ENCODE measurements around the gene JADE3.
"Not testable (repeated sequence)": the region's sequence is repeated elsewhere in the genome, so short reads cannot be mapped to it uniquely, and the experiment has no call there.

JADE3 gene

GRCh38 chrX:46938589-46938988, 26.4 kb downstream of the JADE3 start:
- DNase-seq, result no peak

GRCh38 chrX:46941341-46941740, 29.1 kb downstream of the JADE3 start:
- DNase-seq, result no peak

- DNase-seq, result no peak
Observed at GRCh38 chrX:46953137-46953527, 40.9 kb downstream of the JADE3 start.

DNA sequence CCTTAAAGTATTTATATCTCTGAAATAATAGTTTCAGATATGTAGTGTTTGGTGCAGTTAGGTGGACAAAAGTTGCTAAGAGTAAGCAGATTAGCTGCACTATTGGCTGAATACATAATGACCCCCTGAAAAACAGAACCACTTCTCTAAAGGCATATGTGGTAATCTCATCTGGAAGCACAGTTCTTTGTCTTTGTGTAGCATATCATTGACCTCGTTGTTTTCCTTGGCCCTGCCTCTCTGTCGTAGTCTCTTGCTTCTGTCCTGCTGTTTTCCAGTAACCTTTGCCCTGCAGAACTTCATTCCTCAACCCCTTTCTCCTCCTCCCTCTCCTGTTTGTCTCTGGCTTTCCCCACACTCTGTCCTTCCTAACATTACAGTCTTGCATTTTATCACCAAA, 41.4 kb downstream of the JADE3 start:
- DNase-seq, result no peak

DNA sequence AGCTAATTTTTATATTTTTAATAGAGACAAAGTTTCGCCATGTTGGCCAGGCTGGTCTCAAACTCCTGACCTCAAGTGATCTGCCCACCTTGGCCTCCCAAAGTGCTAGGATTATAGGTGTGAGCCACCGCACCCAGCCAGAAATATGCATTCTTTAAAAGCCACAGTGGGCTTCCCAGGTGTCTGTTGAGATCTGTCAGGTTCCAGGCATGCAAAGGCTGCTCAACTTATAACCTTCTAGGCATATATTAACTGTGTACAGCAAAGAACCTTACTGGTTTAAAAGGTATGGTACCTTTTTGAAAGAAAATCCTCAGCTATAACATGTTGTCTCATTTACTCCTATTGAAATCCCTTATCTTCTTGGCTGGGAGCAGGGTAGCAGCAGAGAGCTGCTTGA, 42.5 kb downstream of the JADE3 start:
- no peak for DNase-seq

GRCh38 chrX:46956589-46956988, 44.4 kb downstream of the JADE3 start:
- DNase-seq, result not testable (repeated sequence)

- no peak for DNase-seq
Observed at GRCh38 chrX:46957297-46957696, 45.1 kb downstream of the JADE3 start.

GRCh38 chrX:46959101-46959500, 46.9 kb downstream of the JADE3 start:
- DNase-seq, result no peak

DNA sequence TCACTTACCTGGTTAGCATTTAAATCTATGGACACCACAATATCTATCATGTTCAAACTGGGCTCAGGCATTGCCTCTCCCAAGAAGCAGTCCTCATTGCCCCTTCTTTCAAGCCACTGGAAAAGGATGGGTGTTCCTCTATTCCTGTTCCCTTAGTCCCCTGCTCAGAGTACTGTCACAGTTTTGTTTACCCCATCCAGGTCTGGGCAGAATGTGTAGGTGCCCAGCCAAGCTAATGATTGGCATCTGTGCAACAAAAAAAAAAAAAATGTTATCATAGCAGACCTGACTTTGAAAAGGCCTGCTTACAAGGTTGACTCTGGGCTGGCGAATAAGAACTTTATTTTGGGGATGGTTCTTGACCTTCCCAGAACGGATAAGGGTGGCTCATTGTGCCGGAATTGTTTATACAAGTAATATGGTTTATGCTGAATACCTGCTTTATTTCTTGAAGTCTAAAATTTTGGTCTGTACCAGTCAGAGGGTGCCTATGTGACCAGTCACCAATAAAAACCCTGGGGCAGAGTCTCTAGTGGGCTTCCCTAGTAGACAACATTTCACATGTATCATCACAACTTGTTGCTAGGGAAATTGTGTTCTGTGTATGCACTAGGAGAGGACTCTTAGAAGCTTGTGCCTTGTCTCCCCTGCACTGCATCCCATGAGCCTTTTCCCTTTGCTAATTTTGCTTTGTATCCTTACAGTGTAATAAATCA, 47.9 kb downstream of the JADE3 start:
- no peak for DNase-seq

GRCh38 chrX:46961097-46961496, 48.9 kb downstream of the JADE3 start:
- no peak for DNase-seq

GRCh38 chrX:46961574-46962283, 49.5 kb downstream of the JADE3 start:
- DNase-seq, result peak in 1 of 2 experiments; percentile 2

DNA sequence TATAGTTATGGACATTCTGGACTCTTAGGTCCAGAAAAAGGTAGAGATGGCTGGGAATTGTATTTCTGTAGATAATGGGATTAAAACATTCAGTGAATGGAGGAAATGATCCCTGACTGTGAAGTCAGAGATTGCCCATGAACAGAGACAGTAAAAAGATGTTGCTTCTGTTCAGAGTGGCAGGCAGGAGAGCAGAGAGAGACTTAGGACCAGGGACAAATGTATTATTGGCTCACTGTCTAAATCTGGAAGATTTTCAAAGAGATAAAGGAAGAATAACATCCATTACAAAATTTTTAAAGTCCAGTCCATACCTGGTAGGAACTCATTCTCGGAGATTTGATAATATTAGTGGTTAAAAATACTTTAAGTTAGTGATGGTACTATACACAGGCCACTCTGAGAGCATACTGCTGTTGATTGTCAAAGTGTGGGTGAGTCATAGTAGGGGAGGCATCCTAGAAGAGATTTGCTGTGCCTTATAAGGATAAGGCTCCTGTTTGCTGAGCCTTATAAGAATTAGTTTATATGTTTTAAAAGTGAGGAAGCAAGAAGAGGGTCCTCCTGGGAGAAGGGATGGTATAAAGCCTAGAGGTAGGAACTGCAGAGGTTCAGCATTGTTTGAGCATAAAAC, 53.0 kb downstream of the JADE3 start:
- DNase-seq, result no peak

DNA sequence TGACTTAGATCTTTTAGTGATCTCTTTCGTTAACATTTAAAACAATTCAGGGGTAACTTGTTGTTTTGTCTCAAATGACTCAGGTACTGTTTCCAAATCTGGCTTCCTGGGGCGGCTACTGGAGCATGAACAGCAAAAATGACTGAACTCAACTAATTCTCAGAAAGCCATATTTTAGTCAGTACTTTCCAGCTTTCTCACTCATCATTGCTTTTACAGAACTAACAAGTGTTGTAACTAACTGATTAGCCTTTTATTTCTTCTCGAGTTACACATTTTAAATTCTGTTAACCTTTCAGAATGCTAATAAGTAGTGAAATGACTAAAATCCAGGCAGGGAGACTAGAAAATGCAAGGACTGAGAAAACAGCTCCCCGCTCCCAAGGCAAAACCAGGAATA, 55.3 kb downstream of the JADE3 start:
- no peak for DNase-seq

GRCh38 chrX:46977046-46977445, 64.8 kb downstream of the JADE3 start:
- not testable (repeated sequence) for DNase-seq

DNA sequence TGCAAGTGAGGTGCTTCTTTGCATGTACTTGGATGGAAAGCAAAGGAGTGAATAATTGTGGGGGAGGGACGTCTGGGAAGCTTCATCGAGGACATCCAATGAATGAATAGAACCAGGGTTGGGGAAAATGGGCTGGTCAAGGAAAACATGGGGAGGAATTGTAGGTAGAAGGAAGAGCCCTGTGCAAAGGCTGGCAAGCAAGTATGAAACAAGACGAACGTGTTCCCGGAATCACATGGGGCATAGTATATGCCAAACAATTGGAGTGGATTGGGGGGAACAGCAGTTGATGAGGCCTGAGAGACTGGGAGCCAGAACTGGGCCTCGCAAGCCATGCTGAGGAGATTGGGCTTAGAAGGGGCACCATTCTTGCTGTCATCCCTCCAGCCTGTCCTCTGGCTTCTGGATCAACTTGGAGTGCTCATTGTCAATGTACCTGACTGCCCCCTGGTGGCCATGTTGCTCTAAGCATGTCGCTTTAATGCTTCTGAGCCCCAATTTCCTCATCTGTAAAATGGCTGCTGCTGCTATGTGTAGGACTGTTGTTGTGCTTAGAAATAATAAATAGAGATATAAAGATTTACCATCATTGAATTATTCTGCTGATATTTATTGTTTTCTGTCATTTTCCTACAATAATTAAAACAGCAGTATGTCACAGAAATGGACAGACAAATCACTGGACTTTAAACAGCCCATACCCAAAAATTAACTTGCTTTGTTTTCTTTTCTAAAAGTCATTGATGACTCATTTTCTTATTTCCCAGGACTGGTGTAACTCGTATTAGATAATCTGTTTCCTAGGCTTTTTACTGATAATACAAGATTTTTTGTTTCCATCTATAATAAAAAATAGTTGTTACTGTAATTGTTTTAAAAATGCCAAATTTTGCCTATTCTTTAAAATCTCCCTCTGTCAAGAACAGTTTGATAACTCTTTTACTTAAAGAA, 66.4 kb downstream of the JADE3 start:
- peak; percentile 53 to 61 for DNase-seq

DNA sequence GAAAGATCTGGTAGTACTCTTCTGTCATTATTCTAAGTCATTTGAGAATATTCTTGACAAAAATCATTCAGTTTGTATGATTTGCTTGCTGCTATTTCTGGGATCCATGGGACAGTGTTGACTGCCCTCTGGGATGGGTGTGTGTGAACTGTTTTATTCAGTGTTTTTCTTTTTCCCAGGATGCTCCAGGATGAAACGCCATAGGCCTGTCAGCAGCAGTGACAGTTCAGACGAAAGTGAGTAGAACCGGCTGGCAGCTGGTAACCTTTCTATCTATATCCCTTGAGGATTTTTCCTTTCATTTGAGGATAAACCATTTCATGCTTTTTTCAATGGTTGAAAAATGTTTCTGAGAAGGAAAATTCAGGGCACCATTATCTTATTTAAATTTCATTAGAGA, 72.5 kb downstream of the JADE3 start:
- no peak for DNase-seq

- DNase-seq, result no peak
Observed at GRCh38 chrX:46989548-46989947, 77.3 kb downstream of the JADE3 start.

- DNase-seq, result no peak
Observed at GRCh38 chrX:46991664-46992063, 79.4 kb downstream of the JADE3 start.

DNA sequence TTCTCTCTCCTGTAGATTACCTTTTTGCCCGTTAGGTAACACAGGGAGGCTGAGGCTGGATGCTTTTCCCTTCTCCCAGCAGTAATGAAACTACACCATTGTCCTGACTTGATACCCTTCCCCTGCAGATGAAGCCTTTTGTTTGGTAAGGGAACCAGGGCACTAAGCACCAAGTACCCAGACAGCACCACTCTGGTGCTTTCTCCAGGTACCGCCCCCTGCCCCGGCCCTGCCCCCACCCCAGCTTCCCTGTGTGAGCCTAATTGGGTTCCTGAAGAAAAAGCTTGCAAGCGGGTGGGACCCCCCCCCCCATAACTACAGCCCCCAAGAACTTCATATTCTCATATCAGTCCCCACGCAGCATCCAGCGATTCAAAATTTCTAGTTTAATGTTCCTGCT, 79.8 kb downstream of the JADE3 start:
- DNase-seq, result no peak

DNA sequence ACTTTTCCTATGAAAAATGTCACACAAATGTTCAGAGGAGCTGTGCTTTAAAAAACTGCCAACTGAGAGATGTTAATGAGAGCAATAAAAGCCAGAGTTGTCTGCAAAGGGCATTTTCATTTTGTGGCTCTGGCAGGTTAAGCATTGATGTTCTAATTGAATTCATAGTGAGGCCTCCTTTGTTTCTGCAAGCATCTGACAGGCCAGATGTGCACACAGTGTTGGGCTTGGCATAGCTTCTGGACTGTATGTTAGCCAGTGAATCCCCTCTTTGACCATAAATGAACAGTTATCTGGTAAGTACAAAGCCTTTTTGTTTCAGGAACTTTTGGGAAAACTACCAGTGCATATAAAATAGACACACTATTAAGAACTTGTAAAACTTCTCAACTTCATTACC, 81.9 kb downstream of the JADE3 start:
- no peak for DNase-seq

GRCh38 chrX:47012131-47012530, 99.9 kb downstream of the JADE3 start:
- no peak for DNase-seq

GRCh38 chrX:47026198-47026597, 114.0 kb downstream of the JADE3 start:
- no peak for DNase-seq

DNA sequence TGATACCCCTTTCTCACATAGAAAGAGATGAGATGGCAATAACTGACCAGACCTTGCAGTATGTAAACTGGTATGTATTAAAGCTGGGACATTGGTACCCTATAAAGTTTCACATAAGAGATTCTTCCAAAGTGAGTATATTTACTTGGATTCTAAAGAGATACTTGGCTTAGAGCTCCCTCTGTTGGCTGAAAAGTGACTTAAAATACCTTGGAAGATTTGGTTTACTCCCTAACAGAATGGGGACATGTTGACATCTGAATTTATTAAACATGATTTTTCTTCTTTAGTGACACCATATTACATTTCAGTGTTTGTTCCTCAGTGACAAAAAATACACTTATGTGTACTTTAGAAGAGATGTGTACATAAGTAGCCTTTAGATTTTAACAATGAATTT, 118.1 kb downstream of the JADE3 start:
- peak; percentile 52 to 57 for DNase-seq
